Stimulated activated CD8-positive, alpha-beta memory T cell treated with anti-CD3 and anti-CD28 coated beads, Interleukin-12 subunit alpha, Interleukin-12 subunit beta, amount 100 ng/mL, for 1 hour (primary cell): ENCODE results near the gene TRIM41.
"Not testable (repeated sequence)": the region's sequence is repeated elsewhere in the genome, so short reads cannot be mapped to it uniquely, and the experiment has no call there.

Source experiments
- DNase-seq: peaks from one replicate; pipeline ENCODE4 v3.0.0-alpha.2; 2020; ENCODE audit warnings: low read depth

The TRIM41 gene

DNA sequence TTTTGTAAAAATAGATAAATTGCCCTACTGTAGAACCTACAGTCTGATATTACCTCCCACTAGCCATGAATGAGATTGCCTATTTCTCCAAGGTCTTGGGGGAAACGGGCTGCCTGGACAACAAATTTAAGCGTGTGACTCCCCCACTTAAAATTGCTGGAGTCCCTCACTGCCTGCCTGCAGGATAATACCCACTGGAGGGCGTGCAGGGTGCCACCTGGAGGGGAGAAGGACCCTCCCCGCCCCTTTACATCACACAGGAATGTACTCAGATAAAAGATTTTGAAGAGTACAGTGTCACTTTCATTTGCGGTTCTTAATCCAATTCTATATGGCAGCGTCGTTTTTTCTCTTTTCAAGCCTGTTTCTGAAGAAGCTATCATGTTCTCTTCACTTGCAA is 11.9 kb upstream of the TRIM41 start:
- no peak for DNase-seq

DNA sequence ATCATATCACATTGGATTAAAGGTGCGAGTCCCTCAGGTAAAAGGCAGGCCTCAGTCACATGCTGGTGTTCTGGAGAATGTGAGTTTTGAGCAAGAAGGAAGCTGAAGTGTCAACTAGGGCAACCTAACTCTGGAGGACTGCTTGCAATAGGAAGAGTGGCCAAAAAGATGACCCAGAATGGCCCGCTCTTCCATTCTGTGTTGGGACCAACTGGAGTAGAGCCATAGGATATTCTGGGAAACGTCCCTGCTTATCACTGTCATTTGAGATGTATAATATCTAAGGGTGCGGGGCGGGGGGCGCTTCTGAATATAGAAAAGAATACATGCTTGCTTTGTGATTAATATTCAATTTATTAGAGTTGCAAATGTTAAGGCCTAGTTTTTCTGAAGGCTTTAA is 11.0 kb upstream of the TRIM41 start:
- no peak for DNase-seq

DNA sequence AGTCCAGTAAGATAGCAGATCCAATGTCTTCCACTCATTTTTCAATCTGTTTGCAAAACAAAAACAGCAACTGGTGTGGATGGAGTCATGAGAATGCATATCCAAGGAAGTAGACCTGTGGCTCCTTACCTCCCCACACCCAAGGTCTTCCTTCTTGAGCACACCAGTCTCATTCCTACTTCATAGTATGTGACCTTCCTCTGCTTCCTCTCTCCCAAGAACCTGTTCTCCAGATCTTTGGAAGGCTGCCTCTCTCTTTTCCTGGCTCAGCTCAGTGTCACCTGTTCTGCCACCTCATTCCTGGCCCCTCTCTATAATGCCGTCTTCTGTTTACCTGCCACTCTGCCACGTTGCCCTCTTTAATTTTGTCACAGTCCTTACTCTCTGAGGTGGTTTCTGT is 10.1 kb upstream of the TRIM41 start:
- DNase-seq = no peak

DNA sequence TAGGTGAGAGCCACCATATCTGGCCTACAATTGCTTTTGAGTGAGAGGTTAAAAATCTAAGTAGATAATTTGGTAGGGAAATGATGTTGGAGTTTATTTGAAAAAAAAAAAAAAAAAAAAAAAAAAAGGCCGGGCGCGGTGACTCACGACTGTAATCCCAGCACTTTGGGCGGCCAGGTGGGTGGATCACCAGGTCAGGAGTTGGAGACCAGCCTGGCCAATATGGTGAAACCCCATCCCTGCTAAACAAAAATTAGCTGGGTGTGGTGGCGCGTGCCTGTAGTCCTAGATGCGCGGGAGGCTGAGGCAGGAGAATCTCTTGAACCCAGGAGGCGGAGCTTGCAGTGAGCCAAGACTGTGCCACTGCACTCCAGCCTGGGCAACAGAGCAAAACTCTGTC is 8.8 kb upstream of the TRIM41 start:
- DNase-seq = not testable (repeated sequence)

DNA sequence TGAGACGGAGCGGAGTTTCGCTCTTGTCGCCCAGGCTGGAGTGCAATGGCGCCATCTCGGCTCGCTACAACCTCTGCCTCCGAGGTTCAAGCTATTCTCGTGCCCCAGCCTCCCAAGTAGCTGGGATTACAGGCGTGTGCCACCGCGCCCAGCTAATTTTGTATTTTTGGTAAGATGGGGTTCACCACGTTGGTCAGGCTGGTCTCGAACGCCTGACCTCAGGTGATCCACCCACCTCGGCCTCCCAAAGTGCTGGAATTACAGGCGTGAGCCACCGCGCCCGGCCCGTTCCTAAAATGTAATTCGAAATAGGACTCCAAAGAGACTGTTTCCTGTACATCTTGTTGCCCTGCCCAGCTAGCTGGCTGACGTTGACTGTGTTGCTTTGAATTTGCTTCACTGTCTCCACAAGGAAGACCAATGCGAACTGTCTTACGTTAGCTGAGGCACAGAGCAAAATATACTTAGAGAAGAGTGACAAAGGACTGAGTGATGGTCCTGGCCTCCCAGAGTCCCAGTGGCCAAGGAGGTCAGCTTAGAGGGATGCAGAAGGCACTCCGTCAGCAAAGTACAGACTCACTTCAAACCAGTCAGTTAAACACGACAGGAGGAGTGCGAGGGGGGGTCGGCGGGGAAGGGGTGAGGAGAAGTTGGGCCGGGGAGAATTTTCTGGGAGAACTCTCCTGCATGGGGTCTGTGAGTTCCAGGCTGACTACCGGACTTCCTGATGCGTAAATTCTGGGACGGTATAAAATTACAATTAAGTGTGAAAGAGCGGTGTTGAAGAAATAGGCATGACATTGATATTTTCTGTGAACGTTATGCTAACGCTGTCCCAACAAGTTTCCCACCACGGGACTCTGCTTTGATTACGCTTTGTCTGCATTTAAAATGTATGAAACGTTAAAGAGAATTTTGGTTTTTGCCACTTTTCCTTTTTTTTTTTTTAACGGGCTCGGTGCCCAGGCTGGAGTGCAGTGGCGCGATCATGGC is 6.8 kb upstream of the TRIM41 start:
- DNase-seq = no peak

DNA sequence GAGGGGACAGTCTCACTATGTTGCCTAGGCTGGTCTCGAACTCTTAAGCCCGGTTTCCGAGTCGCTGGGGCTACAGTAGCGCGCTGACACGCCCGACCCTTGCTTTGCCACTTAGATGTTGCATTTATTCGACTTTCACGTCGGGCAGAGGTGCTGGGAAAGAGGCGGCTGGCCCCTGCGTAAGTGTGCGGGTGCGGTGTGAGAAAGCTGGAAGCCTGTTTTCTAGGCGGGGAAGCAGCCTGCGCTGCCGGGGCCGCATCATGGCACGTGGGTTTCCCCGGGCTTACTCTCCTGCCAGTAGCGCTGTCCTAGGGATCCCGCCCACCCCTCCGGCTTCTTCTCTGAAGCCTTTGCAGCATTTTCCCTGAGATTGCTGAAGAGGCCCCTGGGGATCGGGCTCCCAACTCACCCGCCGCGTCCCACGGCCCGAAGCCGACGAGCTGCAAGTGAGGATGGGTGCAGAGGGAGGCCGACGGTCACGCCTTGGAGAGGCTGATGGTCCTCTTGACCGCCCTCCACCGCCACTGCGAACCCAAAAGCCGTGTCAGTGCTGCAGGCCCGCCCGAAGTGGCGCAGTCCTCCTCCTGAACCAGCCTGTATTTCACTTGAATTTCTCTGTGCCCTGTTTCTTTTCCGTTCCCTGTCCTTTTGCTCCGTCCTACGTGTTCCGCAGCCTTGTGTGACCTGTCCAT is 5.8 kb upstream of the TRIM41 start:
- DNase-seq = no peak

DNA sequence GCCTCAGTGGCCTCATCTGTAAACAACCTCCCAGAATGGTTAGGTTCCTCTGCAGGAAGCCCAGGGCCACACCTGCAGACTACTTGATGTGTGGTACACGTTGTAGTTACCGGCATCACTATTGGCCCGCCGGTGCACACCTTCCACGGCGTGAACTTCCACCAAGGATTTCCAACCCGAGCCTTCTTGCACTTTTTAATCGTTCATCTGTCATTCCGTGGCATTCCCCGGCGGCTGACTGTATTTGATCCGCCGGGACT is 5.3 kb upstream of the TRIM41 start:
- DNase-seq = no peak

DNA sequence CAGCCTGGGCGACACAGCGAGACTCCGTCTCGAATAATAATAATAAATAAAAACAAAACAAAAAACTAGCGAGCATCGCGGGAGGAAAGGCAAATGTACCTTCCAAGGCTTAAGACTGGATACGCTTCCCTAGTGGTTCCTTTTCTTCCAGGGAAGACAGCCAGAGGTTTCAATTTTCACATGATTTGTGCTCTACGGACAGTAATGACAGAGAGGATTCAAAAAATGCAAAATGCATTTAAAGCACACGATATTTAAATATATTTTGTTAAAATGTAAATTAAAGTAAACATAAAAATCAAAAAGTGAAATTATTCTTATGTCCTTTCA is 4.3 kb upstream of the TRIM41 start:
- DNase-seq = no peak

DNA sequence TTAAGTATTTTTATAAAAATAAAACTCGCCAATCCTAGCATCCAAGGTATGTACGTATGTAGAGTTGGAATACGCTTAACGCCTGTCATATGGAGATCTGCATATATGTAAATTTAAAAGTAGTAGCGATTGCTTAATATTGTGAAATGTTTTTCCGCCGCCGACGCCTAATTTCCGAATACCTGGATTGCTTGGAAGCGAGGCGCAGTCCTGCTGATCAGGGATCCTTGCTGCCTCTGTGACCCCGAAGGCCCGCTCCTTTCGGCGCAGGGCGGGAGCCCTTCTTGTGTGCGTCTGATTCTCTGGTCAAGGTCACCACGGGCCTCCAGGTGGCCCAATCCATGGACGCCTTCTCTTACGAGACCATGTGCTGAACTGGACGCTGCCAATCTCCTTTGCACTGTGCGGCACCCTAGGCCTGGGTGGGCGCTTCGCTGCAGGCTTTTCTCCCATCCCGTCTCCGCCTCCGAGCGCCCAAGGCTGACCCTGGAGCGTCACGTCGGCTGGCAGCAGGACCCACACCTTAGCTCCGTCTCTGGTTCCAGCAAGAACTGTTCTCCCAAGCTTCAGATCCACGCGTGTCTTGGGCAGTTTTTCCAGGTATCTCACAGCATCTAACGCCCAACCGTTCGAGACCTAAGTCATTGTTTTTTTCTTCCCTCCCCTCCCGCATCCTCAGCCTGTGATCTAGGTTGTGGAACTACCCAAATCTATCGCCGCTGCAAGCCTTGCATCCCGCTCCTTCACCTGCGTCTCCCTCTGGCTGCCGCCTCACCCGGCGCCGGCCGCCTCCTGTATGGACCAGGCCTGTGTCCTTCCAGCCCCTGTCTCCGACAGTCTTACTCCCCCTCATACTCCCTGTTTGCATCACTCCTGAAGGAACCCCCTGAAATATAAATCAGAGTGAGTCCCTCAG is 3.6 kb upstream of the TRIM41 start:
- no peak for DNase-seq

DNA sequence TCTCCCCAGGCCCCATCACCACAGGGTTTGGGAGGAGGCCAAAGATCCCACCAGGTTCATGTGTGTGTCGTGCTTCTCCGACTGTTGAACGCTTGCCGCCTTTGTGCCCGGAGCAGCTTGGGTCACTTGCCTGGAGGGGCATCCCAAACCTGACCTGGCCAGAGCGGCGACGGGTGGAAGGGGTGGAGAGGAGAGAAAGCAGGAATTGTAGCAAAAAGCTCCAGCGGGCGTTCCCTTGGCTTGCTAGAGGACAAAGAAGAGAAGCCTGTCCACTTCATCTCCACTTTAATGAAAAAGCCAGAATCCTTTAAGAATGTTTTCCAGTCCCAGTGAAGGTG is 2.9 kb upstream of the TRIM41 start:
- DNase-seq = no peak

DNA sequence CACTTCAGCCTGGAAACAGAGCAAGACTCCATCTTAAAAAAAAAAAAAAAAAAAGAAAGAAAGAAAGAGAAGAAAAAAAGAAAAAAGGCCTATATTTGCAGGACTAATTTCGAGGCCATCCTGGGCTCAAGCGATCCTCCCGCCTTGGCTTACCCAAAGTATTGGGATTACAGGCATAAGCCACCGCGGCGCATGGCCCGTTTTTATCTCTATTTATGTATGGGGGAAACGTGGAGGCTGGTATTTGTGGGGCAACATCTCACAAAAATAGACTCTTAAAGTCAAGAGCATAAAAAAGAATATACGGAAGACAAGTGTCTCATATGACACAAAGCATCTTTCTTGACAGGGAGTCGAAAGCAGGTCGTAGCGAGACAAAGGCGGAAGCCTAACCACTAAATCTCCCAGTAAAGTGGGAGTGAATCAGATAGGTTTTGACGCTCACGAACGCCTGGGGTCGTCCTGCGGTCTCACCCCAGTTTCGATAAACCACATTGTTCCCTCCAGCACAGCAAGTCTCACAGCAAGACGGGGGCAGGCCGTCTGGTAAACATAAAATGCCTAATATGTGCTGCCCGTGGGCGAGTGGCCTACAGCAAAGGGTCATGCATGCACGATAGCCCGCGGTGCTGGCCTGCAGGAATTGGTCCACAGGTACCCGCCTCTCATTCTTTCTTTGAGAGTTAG is 1.8 kb upstream of the TRIM41 start:
- DNase-seq = no peak

DNA sequence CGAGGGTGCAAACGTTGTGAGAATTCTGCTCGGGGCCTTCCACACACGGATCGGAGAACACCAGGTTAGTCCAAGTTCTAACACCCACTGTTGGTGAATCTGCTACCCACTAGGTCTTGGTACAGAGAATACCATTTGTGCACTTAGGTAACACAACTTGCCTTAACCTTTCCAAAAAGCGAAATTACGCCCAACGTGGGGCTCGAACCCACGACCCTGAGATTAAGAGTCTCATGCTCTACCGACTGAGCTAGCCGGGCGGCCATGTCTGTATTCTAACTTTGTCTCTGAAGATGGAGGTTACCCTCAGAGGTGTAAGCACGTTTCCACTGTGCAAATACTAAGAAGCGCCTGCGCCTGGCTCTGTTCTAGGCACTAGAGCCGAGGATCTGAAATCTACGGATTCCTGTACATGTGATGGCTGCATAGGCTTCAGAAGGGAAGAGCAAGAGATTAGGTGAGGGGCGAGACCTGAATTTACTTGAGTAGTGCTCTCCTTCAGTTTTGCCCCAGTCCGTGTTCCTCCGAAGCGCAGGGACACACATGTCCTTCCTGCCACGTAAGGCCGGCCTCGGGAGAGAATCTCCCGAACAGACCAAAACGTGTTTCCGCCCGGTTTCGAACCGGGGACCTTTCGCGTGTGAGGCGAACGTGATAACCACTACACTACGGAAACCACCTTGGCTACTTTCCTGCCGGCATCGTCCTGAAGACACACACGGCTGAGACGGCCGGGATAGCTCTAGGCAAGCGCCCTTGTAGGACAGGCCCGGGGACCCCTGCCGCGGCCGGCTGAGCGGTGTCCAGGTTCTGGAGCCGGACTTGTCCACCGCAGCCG is 1.1 kb upstream of the TRIM41 start:
- DNase-seq = peak; percentile 96

DNA sequence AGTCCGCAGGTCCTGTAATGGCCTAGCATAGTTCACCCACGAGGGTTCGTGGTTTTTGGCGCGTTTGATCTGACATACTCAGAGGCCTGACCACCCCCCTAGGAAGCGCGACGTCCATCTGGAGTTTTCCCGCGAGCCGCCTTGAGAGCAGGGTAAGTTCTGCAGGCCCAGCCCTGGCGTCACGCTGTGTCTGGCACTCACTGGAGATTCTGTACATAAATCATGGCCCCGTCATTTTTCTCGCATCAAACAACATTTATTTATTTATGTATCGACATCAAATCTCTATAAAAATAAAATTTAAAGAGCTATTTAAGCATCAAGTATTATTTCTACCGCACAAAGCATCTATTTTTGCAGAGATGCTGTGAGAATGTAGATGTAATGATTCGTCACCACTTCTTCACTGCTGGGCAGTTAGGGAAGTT is 437 bp upstream of the TRIM41 start:
- DNase-seq = no peak

DNA sequence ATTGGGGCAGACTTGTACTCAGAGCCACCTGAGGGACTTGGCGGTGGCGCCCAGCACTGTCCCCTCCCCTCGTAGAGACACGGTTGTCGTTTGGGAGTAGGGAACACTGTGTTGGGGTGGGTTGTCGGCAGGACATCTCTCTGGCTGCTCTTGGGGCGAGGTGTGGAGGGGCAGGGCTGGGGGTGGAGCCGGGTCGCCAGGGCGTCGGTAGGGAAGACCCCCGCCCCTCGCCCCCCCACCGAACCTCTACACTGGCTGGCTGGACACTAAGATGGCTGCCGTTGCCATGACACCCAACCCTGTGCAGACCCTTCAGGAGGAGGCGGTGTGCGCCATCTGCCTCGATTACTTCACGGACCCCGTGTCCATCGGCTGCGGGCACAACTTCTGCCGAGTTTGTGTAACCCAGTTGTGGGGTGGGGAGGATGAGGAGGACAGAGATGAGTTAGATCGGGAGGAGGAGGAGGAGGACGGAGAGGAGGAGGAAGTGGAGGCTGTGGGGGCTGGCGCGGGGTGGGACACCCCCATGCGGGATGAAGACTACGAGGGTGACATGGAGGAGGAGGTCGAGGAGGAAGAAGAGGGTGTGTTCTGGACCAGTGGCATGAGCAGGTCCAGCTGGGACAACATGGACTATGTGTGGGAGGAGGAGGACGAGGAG is 778 bp downstream of the TRIM41 start:
- DNase-seq = no peak

DNA sequence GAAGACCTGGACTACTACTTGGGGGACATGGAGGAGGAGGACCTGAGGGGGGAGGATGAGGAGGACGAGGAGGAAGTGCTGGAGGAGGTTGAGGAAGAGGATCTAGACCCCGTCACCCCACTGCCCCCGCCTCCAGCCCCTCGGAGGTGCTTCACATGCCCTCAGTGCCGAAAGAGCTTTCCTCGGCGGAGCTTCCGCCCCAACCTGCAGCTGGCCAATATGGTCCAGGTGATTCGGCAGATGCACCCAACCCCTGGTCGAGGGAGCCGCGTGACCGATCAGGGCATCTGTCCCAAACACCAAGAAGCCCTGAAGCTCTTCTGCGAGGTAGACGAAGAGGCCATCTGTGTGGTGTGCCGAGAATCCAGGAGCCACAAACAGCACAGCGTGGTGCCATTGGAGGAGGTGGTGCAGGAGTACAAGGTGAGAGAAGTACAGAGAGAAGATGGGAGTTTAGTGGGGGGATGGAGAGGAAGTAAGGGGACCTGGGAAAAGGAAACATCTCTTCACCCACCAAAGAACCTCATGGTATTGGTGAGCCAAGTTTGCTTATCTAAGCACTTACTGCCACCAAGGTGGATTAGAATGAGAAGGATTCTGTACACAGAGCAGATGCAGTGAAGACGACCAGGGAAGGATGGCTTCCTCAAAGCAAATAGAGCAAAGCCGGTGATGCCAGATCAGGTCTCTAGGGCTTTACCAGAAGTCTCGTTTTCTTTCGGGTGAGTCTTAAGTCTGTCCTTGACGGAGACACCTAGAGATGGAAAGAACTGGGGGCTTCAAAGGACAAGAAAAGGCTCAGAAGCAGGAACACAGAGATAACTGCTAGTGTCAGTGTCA is 1.5 kb downstream of the TRIM41 start:
- DNase-seq = no peak

DNA sequence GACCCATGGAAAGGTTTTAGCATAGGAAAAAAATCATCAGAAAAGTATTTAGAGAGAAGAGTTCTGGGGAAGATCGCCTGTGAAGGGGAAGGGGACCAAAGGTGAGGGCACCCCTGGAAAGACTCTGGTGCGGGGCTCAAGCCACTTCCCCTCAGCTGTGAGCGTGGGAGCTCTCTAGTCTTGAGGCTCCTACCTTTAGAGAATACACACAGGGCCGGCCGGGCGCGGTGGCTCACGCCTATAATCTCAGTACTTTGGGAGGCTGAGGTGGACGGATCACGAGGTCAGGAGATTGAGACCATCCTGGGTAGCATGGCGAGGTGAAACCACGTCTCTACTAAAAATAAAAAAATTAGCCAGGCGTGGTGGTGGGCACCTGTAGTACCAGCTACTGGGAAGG is 6.9 kb downstream of the TRIM41 start:
- DNase-seq = no peak

DNA sequence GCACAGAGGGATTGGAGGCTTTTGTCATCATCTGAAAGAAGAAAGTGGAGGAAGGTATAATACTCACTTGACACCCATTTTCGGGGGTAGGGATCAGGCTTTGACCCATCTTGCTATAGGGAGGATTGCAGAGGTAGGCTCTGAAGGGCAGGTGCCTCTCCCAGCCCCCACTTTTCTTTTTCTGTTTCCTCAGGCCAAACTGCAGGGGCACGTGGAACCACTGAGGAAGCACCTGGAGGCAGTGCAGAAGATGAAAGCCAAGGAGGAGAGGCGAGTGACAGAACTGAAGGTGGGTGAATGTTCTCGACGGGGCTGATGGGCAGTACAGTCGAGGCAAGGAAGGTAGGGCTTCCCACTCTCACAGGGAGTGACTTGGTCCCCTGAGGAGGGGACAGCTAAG is 7.5 kb downstream of the TRIM41 start:
- no peak for DNase-seq

DNA sequence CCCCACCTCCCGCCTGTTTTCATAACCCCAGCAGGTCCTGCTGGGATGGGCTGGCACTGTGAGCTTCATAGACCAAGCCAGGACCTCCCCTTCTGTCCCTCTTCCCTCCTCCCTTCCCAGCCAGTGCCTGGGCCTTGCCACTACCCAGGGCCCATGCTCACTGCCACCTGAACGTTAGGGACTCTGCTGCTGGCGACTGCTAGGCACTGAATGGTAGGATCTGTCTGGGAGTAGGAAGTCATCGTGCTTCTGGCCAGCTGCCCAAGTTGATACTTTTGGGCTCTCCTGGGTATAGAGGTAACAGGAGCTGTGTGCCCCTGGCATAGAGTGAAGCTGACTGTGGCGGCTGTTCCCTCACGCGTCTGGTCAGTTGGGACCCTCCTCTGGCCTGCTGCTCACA is 8.4 kb downstream of the TRIM41 start:
- no peak for DNase-seq

DNA sequence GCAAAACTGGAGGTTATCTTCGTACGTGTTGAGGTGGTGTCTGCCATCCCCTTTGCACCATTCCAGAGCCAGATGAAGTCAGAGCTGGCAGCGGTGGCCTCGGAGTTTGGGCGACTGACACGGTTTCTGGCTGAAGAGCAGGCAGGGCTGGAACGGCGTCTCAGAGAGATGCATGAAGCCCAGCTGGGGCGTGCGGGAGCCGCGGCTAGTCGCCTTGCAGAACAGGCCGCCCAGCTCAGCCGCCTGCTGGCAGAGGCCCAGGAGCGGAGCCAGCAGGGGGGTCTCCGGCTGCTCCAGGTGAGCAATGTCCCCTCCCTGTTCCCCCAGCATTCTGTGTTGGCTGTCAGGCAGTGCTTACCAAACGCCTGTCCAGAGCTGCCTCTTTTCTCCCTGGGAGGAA is 9.5 kb downstream of the TRIM41 start:
- no peak for DNase-seq
